IPS DF 4.7 (cell line): Measurements from ENCODE around the gene LY86.

Source experiments
- DNase-seq: peaks from one replicate; pipeline ENCODE4 v3.0.0-alpha.2; 2013; ENCODE audit warnings: low spot score; ENCODE audit errors: extremely low read depth

LY86 gene

GRCh38 chr6:6681075-6681849 lies 92.7 kb downstream of the LY86 start:
- DNase-seq = no peak

- DNase-seq = no peak
These were observed 93.7 kb downstream of the LY86 start for GRCh38 chr6:6682225-6682624.

GRCh38 chr6:6683969-6684833 lies 95.7 kb downstream of the LY86 start:
- no peak for DNase-seq

DNA sequence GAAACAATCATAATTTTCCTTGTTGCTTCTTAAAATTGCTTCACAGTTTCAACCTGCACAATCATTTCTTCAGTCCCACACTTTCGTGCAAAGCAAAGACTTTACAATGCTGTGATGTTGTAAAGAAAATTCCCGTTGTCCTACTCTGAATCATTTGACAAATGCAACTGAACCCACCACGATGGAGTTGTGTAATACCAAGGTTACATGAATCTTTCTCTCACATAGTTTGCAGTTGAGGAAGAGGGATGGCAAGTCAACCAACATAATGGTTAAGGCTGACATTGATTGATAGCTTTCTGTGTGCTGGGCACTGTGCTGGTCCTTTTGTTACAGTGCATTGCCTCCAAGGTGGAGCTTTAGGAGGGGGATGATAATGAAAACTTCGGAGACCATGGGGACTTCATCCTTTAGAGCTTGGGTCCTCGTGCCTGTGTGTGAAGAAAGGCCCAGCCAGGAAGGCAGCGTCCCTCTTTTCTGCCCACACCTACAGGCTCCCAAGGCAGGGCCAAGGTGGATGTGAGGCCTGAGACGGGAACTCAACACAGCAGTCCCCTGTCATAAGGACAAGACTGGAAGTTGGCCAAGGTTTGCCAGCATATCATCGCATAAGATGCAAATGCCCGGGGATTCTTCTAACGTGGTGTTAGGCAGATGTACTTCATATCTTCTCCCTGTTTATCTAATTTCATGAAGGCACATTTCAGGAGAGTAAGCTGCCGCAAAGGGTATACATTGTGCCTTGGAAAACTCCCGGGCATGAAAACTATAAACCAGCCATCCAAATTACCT lies 96.9 kb downstream of the LY86 start:
- DNase-seq = no peak

DNA sequence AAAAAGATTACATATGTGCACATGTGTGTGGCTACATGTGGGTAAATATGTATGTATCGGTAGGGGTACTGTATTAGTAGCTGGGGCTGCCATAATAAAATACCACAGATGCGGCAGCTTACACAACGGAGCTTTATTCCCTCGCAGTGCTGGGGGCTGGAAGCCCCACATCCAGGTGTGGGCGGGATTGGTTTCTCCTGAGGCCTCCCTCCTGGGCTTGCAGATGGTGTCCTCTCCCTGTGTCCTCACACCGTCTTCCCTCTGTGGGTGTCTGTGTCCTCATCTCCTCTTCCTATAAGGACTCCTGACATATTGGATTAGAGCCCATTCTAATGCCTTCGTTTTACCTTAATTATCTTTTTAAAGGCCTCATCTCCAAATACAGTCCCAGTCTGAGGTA lies 97.7 kb downstream of the LY86 start:
- DNase-seq = no peak

DNA sequence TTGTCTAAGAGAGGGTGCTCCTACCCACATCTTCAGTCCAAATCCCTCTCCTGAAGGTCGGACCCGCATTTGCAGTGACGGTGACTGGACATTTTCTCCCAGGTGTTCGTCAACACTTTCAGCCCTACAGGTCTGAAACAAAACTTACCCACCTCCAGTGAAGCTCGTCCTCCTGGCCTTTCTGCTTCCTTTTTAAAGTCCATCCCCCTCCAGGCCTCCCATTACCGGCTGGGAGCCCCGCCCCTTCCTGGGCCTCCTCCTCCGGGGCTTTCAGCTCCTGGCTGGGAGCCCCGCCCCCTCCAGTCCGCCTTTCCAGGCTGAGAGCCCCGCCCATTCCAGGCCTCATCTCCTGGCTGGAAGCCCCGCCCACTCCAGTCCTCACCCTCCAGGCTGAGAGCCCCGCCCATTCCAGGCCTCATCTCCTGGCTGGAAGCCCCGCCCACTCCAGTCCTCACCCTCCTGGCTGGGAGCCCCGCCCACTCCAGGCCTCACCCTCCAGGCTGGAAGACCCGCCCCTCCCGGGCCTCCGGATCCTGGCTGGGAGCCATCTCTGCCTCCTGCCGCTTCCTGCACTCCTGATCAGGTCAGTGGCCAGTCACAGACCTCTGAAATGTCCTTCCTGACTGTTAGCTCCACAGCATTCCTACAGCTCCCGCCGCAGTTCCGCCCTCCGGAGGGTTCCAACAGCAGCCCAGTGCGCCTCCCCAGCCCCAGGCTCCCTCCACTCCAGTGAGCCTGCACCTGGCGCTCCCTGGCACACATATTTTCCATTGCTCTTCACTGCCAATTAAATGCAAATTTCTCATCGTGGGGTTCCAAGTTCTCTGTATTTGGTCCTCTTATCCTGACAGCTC lies 98.5 kb downstream of the LY86 start:
- no peak for DNase-seq

GRCh38 chr6:6688283-6688682 lies 99.8 kb downstream of the LY86 start:
- no peak for DNase-seq

- no peak for DNase-seq
These were observed 100.4 kb downstream of the LY86 start for GRCh38 chr6:6688951-6689350.

DNA sequence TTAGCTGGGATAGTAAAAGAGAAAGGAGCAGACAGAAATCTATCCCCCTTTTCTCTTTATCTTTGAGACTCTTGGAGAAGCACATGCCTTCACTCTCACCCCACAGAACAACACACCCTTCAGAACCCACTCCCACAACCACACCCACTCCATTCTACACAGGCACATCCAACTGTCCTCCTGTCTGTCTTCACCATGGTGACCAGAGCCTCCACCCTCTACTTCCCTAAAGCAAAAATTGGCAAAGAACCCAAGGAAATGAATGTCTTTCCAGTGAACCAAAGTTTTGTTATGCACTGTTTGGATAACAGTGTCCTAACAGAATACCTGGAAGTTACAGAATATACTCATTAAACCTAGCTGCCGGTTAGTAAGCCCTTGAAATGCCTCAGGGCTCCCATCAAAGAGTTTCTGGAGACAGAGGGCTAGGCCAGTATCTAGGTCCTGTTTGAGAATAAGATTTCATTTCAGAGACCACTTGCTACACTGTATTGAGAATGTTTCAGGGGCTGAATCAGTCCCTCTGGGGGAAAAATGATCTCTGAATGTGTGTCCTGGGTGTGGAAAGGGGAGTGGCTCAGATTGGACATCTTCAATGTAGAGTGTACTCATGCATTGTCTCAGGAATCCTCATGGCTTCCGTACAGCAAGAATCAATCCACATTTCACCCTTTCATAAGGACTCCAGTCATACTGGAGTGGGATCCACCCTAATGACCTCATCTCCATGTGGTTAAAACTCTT lies 101.1 kb downstream of the LY86 start:
- DNase-seq = no peak

DNA sequence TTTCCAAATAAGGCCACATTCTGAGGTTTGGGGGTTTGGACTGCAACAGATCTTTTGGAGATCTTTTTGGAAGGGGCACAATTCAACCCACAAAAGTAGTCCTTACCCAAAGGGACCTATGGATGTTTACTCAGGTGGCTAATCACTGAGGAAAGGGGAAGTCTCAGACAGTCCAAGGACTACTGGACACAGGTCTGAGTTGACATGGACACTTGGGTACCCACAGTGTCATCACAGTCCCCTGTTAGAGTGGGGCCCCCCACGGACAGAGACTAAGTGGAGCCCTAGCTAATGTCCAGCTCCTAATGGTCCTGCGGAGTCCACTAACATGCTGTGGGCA lies 101.6 kb downstream of the LY86 start:
- no peak for DNase-seq

GRCh38 chr6:6694368-6694780 lies 105.9 kb downstream of the LY86 start:
- no peak for DNase-seq

GRCh38 chr6:6694825-6695624 lies 106.5 kb downstream of the LY86 start:
- DNase-seq = no peak

DNA sequence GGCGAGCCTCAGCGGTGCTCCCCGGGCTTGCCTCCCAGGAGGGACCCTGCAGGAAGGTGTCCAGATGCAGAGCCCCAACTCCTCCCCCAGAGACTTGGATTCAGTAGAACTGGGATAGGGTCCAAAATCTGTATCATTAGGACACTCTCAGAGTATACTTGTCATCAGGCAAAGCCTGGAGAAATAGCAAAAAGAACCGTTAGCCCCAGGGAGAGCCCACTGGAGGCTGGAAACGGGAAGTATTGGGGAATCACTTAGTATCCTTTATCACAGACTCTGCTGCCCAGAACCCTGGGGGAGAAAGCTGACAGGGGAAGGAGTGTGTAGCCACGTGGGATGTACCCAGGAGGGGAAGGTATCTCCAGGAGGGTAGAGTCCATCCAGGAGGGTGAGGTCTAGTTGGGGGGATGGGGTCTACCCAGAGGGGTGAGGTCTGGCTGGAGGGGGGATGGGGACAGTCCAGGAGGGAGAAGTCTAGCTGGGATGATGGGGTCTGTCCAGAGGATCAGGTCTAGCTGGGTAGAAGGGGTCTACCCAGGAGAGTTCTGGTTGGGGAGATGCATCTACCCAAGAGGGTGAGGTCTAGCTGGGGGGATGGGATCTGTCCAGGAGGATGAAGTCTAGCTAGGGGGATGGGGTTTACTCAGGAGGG lies 107.2 kb downstream of the LY86 start:
- no peak for DNase-seq

GRCh38 chr6:6696867-6697531 lies 108.5 kb downstream of the LY86 start:
- DNase-seq = no peak

DNA sequence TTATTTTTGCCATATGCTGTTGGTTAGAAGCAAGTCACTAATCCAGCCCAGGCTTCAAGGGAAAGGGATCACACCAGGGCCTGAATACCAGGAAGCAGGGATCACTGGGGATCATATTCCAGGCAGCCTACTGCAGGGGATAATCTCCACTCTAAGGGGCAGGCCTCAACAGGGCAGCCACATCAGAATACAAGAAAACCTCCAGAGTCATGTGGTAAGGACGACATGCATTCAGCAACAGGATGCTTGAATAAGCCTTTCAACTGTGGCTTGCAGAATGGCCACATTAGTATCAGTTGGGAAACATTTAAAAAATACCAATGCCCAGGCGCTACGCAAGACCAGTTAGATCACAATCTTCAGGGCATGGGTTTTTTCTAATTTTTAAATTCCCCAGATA lies 109.1 kb downstream of the LY86 start:
- DNase-seq = no peak

- no peak for DNase-seq
These were observed 111.3 kb downstream of the LY86 start for GRCh38 chr6:6699741-6700367.

- DNase-seq = no peak
These were observed 112.1 kb downstream of the LY86 start for GRCh38 chr6:6700407-6701270.
